DMS114 treated with DMSO at 0.1 percent for 48 hours (cell line): ENCODE measurements around the gene DPEP3.

ENCODE experiments used
- DNase-seq: peaks from one replicate; lab custom pipeline; 2025; ENCODE audit not compliant: unreplicated experiment; lab: John Stamatoyannopoulos, UW

Gene DPEP3

DNA sequence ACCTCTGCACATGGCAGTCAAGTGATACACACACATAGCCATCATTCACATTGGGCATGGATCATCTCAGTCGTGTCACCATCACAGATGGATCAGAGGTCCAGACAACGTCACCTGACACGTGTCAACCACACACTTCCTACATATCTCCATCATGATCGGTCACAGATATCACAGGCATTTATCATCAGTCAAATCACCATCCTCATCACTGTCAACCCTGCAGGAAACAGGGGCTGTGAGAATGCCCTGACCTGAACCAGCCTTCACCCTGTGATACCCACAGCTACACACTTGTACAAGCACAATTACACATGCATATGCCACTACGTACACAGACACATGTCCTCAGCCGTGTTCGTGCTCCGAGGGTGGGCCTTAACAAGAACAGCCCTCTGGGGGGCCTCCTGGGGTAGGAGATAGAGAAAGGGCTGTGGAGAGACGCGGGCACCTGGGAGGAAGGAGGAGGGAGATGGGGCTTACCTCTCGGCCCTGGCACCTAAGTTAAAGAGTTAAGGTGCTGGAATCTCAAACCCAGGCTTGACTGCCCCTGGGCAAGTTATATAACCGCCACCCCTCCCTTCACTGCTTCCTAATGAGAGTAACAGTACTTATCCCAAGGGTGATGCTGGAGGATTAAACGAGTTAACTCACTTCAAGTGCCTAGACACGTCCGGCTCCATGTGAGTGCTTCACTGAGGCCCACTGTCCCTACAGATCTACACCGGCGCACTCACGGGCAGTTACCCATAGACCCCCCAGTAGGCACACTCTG is 12.9 kb downstream of the DPEP3 start:
- no peak for DNase-seq

DNA sequence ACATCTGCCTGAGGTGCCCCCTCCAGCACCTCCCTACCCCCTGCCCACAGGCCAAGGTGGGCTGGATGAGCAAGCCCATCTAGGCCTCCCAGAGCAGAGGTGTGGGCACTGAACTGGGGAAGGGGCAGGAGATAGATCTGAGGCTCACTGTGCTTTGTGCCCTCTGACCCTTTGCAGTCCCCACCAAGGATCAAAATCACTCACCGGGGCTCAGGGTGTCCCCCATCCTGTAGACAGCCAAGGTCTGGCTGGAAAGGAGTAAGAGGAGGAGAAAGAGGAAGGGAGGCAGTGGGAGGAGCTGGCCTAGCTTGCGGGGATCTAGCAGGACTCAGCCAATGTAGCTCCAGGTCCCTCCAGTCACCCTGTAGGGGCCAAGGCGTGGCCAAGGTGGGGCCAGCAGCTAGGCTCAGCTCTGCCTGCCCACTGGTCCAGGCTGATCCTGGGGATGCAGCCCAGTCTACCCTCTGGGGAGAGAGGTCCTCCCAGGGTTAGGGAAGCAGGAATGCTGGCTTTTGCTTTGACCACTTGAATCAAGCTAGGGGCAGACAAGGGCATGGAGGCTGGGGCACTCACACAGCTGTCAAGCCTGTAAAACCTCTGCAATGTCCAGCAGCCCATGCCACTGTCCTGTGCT is 13.6 kb downstream of the DPEP3 start:
- no peak for DNase-seq

DNA sequence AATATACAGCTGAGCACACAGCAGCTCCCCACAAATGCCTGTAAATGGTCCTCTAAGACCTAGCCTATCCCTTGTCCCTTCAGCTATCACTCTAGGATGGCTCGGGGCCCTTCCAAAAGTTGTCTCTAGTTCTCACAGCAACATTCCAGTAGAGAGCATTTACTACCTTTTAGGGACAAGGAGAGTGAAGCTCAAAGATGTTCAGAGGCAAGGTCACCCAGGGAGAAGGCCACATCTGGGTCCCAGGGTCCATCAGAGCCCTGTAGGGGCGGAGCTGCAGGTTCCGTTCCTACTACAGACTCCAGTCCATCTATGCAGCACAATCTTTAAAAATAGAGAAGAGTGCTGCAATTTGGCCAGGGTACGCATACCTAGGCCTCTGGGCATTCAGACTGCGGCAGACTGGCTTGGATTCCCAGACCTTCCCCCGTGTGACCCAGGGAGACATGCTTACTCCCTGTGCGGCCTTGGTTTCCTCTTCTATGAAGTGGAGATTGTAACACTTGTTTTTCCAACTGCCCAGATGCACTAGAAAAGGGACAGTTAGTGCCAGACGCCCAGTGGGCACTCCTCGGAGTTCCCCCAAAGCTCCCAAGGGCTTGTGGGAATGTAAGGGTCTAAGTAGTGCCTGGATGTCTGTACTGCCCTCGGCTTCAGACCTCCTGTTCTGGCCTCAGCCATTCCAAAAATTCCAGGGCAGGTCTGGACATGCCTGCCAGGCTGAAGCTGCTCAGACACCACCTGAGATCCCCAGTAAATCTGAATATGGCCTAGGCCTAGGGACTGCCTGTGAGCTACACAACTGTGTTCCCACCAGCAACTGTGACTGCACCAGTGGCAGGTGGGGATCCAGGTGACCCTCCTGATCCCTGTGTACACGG is 14.4 kb downstream of the DPEP3 start:
- no peak for DNase-seq

DNA sequence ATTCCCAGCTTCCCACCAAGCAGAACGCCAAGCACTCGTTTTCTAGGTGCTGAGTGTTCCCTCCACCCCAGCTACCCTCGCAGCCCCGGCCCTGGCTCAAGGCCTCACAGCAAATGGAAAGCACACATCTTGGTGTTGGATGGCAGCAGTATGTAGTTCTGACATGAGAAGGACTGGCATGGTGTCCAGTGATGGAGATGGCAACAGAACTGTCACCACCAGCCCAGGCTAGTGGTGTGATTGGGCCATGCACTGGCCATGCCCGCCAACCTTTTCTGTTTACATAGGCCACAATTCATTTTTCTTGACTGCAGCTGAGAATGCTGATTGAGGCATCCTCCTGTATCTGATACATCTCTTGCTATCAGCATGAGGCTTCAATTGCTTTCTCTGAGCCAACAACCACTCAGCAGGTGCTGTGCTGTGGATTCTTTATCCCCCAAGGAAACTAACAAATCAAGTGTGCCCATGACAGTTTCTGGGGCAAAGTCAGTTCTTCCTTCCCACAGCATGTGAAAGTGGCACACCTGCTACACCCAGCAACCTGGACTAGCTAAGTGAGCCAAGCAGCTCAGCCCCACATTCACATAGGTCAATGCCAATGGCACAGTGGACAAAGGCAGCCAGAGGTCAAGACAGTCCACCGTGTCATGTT is 15.7 kb downstream of the DPEP3 start:
- no peak for DNase-seq

DNA sequence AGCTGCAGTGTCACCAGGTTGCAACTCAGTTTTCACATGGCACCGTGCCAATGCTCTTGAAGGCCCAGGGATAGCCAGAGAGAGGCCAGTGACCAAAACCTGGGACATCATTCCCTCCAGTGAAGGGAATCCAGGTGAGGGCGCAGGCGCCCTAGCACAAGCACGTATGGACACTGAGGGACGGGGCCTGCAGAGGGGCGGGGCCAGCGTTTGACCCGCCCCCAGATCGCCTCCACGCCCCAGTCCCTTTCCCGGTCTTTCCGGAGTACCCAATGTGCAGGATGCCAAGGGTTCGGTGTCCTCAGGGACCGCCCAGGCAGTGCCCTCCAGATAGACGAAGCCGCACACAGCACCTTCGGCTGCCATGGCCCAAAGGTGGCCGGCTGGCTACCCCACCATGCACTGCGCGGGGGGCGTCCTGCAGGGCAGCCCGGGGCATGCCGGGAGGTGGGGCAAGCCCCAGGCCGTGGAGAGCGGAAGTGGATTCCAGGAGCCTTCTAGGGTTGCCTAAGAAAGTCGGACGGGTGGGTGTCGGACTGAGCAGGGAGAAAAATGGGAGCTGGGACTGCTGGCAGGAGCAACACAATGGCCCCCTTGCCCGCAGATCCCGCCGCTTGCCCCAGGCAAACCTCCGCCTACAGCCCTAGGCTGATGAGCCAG is 16.5 kb downstream of the DPEP3 start:
- no peak for DNase-seq

DNA sequence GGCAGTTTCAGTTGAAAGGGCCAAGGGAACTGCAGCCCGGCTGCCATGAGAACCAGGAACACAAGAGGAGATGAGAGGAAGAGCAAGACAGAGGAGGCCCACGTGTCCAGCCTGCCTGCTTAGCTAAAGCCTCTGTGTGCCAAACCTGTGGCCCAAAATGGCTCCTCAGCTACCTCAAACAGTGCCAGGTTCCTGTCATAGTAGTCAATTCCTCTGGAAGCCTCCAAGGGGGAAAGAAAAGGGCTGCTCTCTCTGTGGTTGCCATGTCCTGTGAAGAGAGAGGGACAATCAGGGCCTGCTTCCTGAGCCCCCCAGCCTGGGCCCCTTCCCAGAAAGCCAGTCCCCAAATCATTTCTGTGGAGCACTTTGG is 17.0 kb downstream of the DPEP3 start:
- DNase-seq = no peak

DNA sequence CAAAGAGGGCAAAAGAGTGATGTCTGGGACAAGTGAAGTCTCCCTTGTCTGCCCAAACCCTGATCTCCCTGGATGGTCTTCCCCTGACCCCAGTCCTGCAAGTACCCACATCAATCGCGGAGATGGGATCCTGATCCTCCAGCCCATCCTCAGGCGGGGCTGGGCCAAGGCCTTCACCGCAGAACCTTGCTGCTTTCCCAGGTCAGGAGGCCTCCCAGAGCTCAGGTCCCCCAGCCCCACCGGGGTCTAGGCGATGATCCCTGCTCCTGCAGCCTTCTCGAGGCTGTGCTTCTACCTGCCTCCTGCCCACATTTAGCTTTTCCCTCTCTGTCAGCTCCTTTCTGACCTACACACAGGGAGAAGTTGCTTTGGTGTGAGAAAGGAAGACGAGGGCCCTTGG is 18.2 kb downstream of the DPEP3 start:
- no peak for DNase-seq

DNA sequence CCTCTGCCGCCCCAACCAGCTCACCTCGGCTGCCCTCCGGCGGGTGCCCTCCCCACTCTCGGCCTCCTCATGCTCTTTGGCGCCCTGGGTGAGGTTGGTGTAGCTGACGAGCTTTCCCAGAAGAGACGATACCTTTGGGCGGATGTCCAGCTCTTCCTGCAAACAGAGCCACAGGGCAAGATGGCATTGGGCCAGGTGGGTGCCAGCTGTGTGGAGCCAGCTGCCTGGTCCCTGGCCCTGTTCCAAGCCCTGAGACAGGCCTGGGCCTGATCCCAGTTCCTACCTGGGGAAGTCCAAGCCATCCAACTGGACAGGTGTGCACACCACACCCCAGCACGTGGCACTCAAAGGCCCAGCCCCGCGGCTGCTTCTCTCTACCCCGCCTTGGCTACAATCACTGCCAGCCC is 18.7 kb downstream of the DPEP3 start:
- no peak for DNase-seq

DNA sequence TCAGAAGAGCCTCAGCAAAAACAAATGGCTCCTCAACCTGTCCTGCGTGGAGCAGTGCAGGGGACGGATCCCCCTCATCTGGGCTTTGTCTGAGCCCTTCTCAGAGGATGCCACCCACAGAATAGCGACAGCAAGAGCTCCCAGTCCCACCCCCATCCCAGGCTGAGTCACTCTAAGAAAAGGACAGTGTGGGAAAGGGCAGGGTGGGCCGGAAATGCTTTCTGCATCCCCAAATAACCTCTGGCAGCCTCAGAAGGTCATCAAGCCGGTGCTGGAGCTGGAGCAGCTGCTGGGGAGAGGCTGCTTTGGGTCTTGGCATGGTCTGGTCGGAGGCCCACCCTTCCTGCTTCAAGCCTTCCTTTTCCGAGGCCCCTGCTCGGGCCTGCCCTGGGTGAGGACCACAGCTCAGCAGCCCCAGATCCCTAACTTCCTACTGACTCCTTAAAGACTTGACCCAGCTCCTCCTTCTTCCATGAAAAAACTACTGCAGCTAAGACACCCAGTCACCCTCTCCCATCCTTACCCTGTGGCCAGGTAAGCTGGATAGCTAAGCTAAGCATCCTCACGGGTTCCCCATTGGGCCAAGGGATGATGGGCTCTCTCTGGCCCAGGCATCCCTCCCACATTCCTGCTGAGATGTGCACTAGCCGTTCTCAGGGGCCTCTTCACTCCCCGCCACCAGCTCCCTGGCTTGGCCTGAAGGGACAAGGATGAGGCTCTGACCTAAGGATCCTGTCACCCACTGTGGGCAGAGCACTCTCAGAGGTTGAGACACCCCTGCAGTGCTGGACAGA is 20.6 kb downstream of the DPEP3 start:
- DNase-seq = no peak

DNA sequence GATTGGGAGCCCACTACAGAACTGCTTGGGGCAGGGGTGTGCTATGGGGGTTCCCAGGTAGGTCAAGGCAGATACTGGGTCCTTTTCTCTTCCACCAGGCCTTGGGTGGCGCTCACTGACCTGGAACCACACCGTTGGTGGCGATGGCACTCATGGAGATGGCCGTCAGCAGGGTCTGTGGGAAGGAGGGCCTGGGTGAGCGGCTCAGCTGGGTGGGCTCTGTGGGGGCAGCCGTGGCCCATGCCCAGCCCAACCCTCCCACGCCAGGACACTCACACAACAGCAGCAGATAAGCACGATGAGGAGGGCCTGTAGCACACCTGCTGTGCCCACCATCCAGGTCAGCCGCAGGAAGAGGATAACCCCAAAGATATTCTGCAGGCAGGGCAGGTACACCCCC is 22.7 kb downstream of the DPEP3 start:
- DNase-seq = no peak

DNA sequence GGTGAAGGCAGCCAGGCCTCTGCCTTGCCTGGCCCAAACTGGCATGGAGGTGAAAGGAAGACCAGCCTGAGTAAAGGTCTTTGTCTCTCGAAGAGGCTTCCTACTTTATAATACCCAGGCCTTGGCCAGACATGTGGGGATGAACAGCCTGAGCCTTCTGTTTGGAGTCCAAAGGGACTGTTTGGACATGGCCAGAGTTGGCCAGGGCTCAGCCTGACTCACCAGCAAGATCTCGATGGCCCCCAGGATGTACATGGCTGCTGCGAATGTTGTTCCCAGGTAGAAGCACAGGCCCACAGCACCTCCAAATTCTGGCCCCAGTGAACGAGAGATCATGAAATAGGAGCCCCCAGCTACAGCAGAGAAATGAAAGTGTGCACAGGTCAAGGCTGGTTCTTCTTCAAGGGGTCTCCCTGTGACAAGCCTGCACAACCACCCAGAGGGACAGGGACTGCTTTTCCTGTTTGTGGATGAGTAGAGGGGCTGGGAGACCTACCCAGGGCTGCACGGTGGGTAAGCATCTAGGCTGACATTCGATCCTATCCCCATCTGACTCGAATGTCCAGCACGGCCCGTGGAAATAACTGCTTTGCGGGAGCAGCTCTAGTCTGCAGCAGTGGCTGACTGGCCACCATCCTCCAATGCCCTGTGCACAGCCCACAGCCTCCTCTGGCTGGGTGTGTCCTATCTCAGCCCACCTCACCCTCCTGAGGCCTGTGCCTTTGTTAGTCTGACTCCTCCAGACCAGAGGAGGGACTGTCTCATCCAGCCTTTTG is 25.7 kb downstream of the DPEP3 start:
- DNase-seq = no peak

DNA sequence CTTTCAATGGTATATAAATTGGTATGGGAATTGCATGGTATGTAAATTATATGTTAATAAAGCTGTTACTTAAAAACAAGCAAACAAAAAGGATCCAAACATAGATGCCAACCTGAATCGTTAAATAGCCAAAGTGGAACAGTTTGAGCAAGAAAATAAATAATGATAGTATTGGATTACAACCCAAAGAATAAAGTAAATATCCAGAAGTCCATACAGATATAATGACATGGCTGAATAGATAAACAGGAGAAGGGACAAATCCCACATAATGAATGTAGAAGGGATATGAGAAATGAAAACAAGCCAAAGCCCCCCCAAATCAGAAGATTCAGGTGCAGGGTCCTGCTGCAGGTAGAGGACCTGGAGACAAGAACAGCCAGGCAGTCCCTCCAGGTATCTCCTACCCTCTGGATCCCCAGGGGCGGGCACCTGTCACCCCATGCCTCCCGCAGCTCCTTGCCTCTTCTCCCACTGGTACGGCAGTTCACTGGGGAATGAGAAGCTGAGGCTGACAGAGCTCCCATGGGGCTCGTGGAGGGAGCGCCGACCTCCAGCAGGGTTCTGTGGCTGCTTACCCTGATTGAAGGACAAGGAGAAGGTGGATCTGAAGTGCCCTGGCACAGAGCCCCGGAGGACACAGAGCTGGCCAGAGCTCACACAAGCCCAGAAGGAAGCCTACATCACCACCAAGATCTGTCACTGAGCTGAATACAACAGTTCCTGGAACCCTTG is 26.5 kb downstream of the DPEP3 start:
- DNase-seq = no peak

DNA sequence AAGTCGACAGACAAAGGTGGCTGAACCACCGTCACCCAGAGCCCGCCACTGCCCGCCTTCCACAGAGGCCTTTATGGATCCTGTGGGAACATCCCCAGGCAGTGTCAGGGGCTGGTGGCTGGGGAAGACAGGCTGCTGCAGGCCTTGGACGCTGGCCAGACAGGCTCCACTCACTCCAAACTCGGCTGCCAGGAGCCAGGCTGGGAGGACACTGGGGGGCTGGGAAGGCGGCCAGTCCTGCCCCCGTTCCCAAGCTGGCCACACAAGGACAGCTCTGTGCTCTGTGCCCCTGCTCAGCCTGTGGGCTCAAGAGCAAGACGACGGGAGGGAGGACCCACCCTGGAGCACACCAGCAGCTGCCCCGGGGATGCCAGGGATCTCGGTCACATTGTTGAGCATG is 28.8 kb downstream of the DPEP3 start:
- no peak for DNase-seq

DNA sequence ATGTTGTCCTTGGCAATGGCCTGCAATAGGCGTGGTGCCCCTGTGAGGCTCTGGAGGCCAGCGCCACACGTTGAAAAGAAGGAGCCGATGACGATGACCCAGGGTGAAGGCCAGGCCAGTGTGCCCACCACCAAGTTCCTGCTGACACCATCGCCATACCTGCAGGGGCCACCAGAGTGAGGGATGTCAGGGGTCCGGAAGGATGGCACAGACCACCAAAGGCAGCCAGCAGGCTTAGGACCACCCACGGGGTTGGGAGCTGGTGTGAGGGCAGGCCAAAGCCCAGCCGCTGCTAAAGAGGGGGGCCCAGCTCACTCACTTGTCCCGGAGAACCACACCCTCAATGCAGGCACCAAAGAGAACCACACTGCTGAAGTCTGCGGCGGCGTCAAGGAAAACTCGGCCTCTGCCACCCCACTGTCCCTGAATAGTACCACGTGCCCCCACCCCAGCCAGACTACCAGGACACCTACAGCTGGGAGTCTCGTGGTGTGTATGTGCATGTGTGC is 29.9 kb downstream of the DPEP3 start:
- no peak for DNase-seq

DNA sequence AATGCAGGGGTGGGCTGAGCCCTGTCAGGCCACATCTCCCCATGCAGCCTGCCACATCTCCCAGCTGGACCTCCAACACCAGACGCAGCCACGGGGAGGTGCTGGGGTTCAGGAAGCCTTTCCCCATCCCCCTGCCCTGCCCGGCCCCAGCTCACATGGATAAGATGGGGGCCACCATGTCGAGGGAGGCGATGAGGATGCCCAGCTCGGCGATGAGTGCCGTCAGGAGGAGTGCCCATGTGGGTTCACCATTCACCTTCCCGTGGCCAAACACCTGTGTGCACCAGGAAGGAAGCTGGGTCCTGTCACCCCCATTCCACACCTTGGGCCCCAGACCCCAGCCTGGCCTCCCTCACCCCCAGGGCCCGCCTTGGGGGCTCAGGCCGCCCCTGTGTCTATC is 30.7 kb downstream of the DPEP3 start:
- DNase-seq = no peak

DNA sequence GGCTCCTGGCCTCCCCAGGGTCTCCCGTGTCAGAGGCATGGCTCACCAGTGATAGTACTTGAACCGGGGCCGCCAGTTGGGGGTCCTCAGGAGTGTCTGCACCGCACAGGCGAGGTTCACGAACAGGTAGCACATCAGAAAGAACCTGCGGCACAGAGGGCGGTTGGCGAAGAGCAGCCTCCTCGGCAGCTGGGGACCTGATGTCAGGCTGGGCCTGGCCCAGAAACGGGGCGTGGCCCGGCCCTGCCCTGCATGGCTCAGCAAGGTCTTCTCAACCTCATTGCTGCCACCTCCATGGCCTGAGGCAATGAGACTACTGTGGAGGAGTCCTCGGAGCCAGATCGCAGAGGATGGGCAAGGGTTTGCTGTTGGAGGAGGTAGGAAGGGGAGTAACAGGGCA is 32.3 kb downstream of the DPEP3 start:
- no peak for DNase-seq

DNA sequence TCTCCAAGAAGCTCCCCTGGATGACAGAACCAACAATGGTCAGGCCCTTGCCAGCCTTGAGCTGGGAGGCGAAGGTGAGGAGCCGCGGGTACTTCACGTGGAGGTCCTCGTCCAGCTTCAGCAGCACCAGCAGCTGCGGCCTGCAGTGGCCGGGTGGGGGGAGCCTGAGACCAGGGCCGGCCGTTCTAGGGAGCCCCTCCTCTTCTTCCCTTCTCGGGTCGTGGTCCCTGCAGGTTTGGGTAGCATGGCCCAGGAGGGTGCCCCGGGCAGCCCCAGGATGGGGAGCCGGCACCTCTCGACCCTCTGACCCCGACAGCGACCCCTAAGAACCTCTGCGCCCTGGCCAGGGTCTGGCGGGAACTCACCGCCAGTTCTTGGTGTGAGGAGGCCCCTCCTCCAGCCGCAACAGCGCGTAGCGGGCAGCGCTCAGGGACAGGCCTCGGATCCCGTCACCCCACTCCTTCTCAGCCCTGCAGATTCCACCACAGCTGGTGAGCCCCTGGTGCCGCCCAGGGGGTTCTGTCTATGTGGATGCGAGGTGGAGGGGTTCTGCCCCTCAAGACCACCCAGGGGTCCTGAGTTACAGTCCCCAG is 33.2 kb downstream of the DPEP3 start:
- no peak for DNase-seq

DNA sequence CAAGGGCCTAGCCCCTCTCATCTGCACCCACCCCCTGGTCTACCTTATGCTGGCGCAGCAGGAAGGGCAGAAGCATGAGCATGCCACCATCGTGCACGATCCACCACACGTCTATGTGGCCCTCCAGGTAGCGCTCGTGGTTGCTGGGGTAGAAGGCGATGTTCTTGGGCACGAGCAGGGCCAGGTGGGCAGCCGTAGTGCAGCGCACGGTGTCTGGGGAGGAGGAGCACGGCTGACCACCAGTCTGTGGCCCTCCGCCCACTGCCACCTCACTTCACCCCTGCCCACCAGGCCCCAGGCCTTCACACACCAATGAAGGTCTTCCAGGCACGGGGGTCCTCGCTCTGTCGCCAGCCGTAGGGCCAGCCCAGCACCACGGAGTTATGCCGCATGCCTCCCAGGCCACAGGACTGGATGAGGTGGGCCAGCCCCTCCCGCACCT is 34.1 kb downstream of the DPEP3 start:
- no peak for DNase-seq
